H9 (cell line): Measurements from ENCODE around the gene DPEP2. TPM values are rescaled to one million over a fixed set of nuclear protein-coding genes. Genes with fewer than 3 reads are reported as not detected.

Experiments
- DNase-seq: peaks from one replicate; pipeline ENCODE4 v3.0.0-alpha.2; 2017
- H2AFZ ChIP-seq: one replicate; pipeline ENCODE4 v1.6.1; 2013; ENCODE audit warnings: mild to moderate bottlenecking, low read length, control low read depth, moderate library complexity
- H2AK5ac ChIP-seq: 2 replicates; pipeline ENCODE4 v1.6.1; 2013; ENCODE audit warnings: low read length, control low read depth, mixed read lengths; ENCODE audit not compliant: insufficient read length
- H2BK120ac ChIP-seq: one replicate; pipeline ENCODE4 v1.6.1; 2013; ENCODE audit warnings: low read depth, mild to moderate bottlenecking, low read length, control low read depth, inconsistent platforms; ENCODE audit not compliant: poor library complexity, severe bottlenecking
- H2BK12ac ChIP-seq: 2 replicates; pipeline ENCODE4 v1.6.1; 2013; ENCODE audit warnings: low read length, control low read depth, mixed read lengths, low read depth; ENCODE audit not compliant: insufficient read length
- H2BK15ac ChIP-seq: 2 replicates; pipeline ENCODE4 v1.6.1; 2013; ENCODE audit warnings: low read depth, low read length, control low read depth
- H2BK20ac ChIP-seq: one replicate; pipeline ENCODE4 v1.6.1; 2013; ENCODE audit warnings: low read depth, mild to moderate bottlenecking, low read length, control low read depth, inconsistent platforms; ENCODE audit not compliant: poor library complexity, severe bottlenecking
- H2BK5ac ChIP-seq: 2 replicates; pipeline ENCODE4 v1.6.1; 2013; ENCODE audit warnings: low read length, control low read depth, mixed read lengths; ENCODE audit not compliant: insufficient read length
- H3K14ac ChIP-seq: 2 replicates; pipeline ENCODE4 v1.6.1; 2013; ENCODE audit warnings: low read length, control low read depth; ENCODE audit not compliant: insufficient read depth
- H3K18ac ChIP-seq: 2 replicates; pipeline ENCODE4 v1.6.1; 2013; ENCODE audit warnings: low read depth, mild to moderate bottlenecking, mixed read lengths, low read length, control low read depth; ENCODE audit not compliant: insufficient read length
- H3K23ac ChIP-seq: 2 replicates; pipeline ENCODE4 v1.6.1; 2013; ENCODE audit warnings: low read length, control low read depth, mixed read lengths, low read depth; ENCODE audit not compliant: insufficient read length
- H3K23me2 ChIP-seq: 2 replicates; pipeline ENCODE4 v1.6.1; 2013; ENCODE audit warnings: low read depth, mild to moderate bottlenecking, mixed read lengths, low read length, control low read depth; ENCODE audit not compliant: insufficient read length, poor library complexity, severe bottlenecking
- H3K27ac ChIP-seq: 2 replicates; pipeline ENCODE4 v1.5.1; 2013; ENCODE audit warnings: low read length, control low read depth, mixed read lengths, low read depth; ENCODE audit not compliant: insufficient read length
- H3K27me3 ChIP-seq: 2 replicates; pipeline ENCODE4 v1.6.1; 2013; ENCODE audit warnings: low read length, control low read depth, inconsistent platforms; ENCODE audit not compliant: insufficient read depth
- H3K4ac ChIP-seq: 2 replicates; pipeline ENCODE4 v1.6.1; 2013; ENCODE audit warnings: low read depth, mild to moderate bottlenecking, control low read depth, inconsistent platforms, low read length, moderate library complexity
- H3K4me1 ChIP-seq: 2 replicates; pipeline ENCODE4 v1.6.1; 2013; ENCODE audit warnings: low read length, control low read depth, inconsistent platforms; ENCODE audit not compliant: insufficient read depth
- H3K4me2 ChIP-seq: 2 replicates; pipeline ENCODE4 v1.6.1; 2013; ENCODE audit warnings: low read length, control low read depth, mixed read lengths; ENCODE audit not compliant: insufficient read length, insufficient read depth
- H3K56ac ChIP-seq: 2 replicates; pipeline ENCODE4 v1.6.1; 2013; ENCODE audit warnings: low read depth, mild to moderate bottlenecking, mixed read lengths, low read length, control low read depth; ENCODE audit not compliant: insufficient read length
- H3K79me1 ChIP-seq: 2 replicates; pipeline ENCODE4 v1.6.1; 2013; ENCODE audit warnings: low read depth, mild to moderate bottlenecking, moderate library complexity, low read length, control low read depth, inconsistent platforms; ENCODE audit not compliant: insufficient read depth, poor library complexity, severe bottlenecking
- H3K79me2 ChIP-seq: 2 replicates; pipeline ENCODE4 v1.6.1; 2013; ENCODE audit warnings: low read length, control low read depth, inconsistent platforms; ENCODE audit not compliant: insufficient read depth
- H3K9ac ChIP-seq: 2 replicates; pipeline ENCODE4 v1.6.1; 2013; ENCODE audit warnings: low read length, control low read depth, mixed read lengths; ENCODE audit not compliant: insufficient read length; ENCODE audit errors: extremely low read depth
- H3K9me3 ChIP-seq: one replicate; pipeline ENCODE4 v1.6.1; 2013; ENCODE audit warnings: low read depth, low read length, inconsistent platforms; ENCODE audit not compliant: control insufficient read depth
- H3T11ph ChIP-seq: one replicate; pipeline ENCODE4 v1.6.1; 2013; ENCODE audit warnings: mild to moderate bottlenecking, low read length, control low read depth, inconsistent platforms
- H4K20me1 ChIP-seq: one replicate; pipeline ENCODE4 v1.6.1; 2013; ENCODE audit not compliant: control insufficient read depth, insufficient read length, insufficient read depth
- H4K5ac ChIP-seq: 2 replicates; pipeline ENCODE4 v1.6.1; 2013; ENCODE audit warnings: low read depth, mild to moderate bottlenecking, mixed read lengths, low read length, control low read depth; ENCODE audit not compliant: insufficient read length
- H4K8ac ChIP-seq: replicated peaks from 2 replicates; pipeline ENCODE4 v1.6.1; 2013; ENCODE audit warnings: low read length, control low read depth, mixed read lengths, low read depth; ENCODE audit not compliant: insufficient read length
- H4K91ac ChIP-seq: 2 replicates; pipeline ENCODE4 v1.6.1; 2013; ENCODE audit warnings: low read depth, mild to moderate bottlenecking, moderate library complexity, mixed read lengths, low read length, control low read depth; ENCODE audit not compliant: insufficient read length
- H3K27ac Mint-ChIP-seq, 3 experiments: 2 replicates in 2 of 3; 3 replicates in 1 of 3; pipeline ENCODE4 v1.8.0; 2020 to 2021; ENCODE audit warnings: mixed read lengths in 3 of 3, mild to moderate bottlenecking in 1 of 3, moderate library complexity in 1 of 3
- H3K27me3 Mint-ChIP-seq: 2 replicates; pipeline ENCODE4 v1.8.0; 2021; ENCODE audit warnings: low read depth, mild to moderate bottlenecking, moderate library complexity, mixed read lengths
- H3K36me3 Mint-ChIP-seq, 3 experiments: 2 replicates in 2 of 3; 3 replicates in 1 of 3; pipeline ENCODE4 v1.8.0; 2020 to 2021; ENCODE audit warnings: low read depth in 3 of 3, mixed read lengths in 3 of 3; ENCODE audit not compliant: insufficient read depth in 1 of 3
- H3K4me1 Mint-ChIP-seq, 2 experiments: 2 replicates each; pipeline ENCODE4 v1.8.0; 2020; ENCODE audit warnings: mixed read lengths in 2 of 2
- H3K4me3 Mint-ChIP-seq, 2 experiments: 2 replicates in 1 of 2; 3 replicates in 1 of 2; pipeline ENCODE4 v1.8.0; 2020 to 2021; ENCODE audit warnings: mild to moderate bottlenecking in 2 of 2, mixed read lengths in 2 of 2, moderate library complexity in 1 of 2
- H3K9me3 Mint-ChIP-seq, 2 experiments: 2 replicates in 1 of 2; 3 replicates in 1 of 2; pipeline ENCODE4 v1.8.0; 2020; ENCODE audit warnings: mild to moderate bottlenecking in 2 of 2, mixed read lengths in 2 of 2, moderate library complexity in 1 of 2
- WGBS: extraction: QIAGEN DNeasy Blood & Tissue Kit; methylation state at CpG from one replicate; pipeline ENCODE4 v1.1.7; 2013; ENCODE audit warnings: missing lambda C conversion rate, low lambda C conversion rate, mixed read lengths; ENCODE audit not compliant: insufficient read length; ENCODE audit errors: extremely low coverage; 5-methylcytosine and 5-hydroxymethylcytosine counted together
- total RNA-seq: library from RNA; stranded (reverse); gene quantifications from 2 replicates; pipeline ENCODE4 v1.2.1, GENCODE V29; 2021
- TF ChIP-seq, protein P1 (sequence below): fragments of 200-600 bp; sonication (generic); conservative IDR thresholded peaks from 3 replicates; pipeline ENCODE4 v1.8.0; 2021; ENCODE audit warnings: antibody characterized with exemption, mild to moderate bottlenecking

The DPEP2 gene
- total RNA-seq, 1 experiment from 2014 or later: not detected

DNA sequence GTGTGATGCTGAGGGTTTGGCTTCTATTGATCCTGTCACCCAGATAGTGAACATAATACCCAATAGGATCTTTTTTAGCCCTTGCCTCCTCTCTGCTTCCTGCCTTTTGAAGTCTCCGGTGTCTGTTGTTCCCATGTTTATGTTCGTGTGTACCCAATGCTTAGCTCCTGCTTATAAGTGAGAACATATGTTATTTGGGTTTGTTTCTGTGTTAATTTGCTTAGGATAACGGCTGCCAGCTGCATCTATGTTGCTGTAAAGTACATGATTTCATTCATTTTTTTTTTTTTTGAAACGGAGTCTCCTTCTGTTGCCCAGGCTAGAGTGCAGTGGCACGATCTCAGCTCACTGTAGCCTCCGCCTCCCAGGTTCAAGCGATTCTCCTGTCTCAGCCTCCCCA, 46.8 kb upstream of the DPEP2 start:
- H4K20me1 ChIP-seq: no peaks in the 10 kb centered on the region
- H3K14ac ChIP-seq: no peak overlapping the region
- DNase-seq: no peak
- Mint-ChIP-seq H3K27ac (no peak overlapping the region; a peak in 1 of 7 replicates), H3K9me3 (no peaks in the 10 kb centered on the region), H3K36me3 (peaks cover 4 to 16% (median 11%) of the 10 kb centered on the region in 3 experiments; a peak in 6 of 7 replicates), H3K4me3 (no peak overlapping the region), H3K27me3 (no peaks in the 10 kb centered on the region), H3K4me1 (no peaks in the 10 kb centered on the region)
- no peak overlapping the region for H3K4me2 ChIP-seq
- no peaks in the 10 kb centered on the region for H3K9me3 ChIP-seq
- no peak overlapping the region for H3K23ac ChIP-seq
- no peak overlapping the region for H2BK20ac ChIP-seq
- no peaks in the 10 kb centered on the region for H3K27me3 ChIP-seq
- H3K18ac ChIP-seq: no peak overlapping the region
- no peaks in the 10 kb centered on the region for H3K4me1 ChIP-seq
- H3K27ac ChIP-seq: no peak overlapping the region
- no peak overlapping the region for H4K91ac ChIP-seq
- TF ChIP-seq, protein P1, sequence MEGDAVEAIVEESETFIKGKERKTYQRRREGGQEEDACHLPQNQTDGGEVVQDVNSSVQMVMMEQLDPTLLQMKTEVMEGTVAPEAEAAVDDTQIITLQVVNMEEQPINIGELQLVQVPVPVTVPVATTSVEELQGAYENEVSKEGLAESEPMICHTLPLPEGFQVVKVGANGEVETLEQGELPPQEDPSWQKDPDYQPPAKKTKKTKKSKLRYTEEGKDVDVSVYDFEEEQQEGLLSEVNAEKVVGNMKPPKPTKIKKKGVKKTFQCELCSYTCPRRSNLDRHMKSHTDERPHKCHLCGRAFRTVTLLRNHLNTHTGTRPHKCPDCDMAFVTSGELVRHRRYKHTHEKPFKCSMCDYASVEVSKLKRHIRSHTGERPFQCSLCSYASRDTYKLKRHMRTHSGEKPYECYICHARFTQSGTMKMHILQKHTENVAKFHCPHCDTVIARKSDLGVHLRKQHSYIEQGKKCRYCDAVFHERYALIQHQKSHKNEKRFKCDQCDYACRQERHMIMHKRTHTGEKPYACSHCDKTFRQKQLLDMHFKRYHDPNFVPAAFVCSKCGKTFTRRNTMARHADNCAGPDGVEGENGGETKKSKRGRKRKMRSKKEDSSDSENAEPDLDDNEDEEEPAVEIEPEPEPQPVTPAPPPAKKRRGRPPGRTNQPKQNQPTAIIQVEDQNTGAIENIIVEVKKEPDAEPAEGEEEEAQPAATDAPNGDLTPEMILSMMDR: no peak
- no peak overlapping the region for H2BK120ac ChIP-seq
- no peak overlapping the region for H4K8ac ChIP-seq
- no peak overlapping the region for H2BK5ac ChIP-seq
- no peak overlapping the region for H4K5ac ChIP-seq
- H3K79me2 ChIP-seq: no peaks in the 10 kb centered on the region
- no peak overlapping the region for H3K9ac ChIP-seq
- no peak overlapping the region for H2BK15ac ChIP-seq
- no peak overlapping the region for H2AK5ac ChIP-seq
- WGBS: no CpG with 5 or more reads among the region's 7 CpGs
- H3T11ph ChIP-seq: no peak overlapping the region
- H3K23me2 ChIP-seq: no peaks in the 10 kb centered on the region
- H2AFZ ChIP-seq: no peak overlapping the region
- H3K79me1 ChIP-seq: no peaks in the 10 kb centered on the region
- no peak overlapping the region for H3K4ac ChIP-seq
- H2BK12ac ChIP-seq: no peak overlapping the region
- no peak overlapping the region for H3K56ac ChIP-seq
